Retinal pigment epithelial cell (primary cell): ENCODE data around the gene RILPL1.

ENCODE experiments used
- DNase-seq: peaks from one replicate; pipeline ENCODE4 v3.0.0-alpha.2; 2010; ENCODE audit warnings: low read depth
- H3K4me3 ChIP-seq: 2 replicates; pipeline ENCODE4 v1.5.1; 2011; ENCODE audit warnings: mild to moderate bottlenecking, low read length, control low read depth, moderate library complexity
- TF ChIP-seq, protein P1 (sequence below): conservative IDR thresholded peaks from 2 replicates; pipeline ENCODE4 v1.5.1; 2011; ENCODE audit warnings: low read depth, low read length, control low read depth, inconsistent platforms

The RILPL1 gene

DNA sequence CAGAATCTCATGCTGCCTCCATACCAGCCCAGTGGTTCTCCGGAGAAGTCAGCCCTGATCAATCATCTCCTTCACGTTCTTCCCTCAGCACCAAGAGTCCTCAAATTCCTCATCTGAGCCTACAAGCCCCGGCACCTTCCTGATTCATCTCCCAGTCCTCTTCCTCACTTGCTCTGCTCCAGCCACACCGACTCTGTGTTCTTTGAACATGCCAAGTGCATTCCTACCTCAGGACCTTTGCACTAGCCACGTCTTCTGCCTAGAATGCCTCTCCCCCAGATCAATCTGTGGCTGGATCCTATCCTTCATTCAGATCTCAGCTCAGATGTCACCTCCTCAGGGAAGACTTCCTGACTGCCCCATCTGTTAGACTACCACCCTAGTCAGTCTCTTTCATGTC is 4.7 kb downstream of the RILPL1 start:
- DNase-seq = no peak
- TF ChIP-seq, protein P1, sequence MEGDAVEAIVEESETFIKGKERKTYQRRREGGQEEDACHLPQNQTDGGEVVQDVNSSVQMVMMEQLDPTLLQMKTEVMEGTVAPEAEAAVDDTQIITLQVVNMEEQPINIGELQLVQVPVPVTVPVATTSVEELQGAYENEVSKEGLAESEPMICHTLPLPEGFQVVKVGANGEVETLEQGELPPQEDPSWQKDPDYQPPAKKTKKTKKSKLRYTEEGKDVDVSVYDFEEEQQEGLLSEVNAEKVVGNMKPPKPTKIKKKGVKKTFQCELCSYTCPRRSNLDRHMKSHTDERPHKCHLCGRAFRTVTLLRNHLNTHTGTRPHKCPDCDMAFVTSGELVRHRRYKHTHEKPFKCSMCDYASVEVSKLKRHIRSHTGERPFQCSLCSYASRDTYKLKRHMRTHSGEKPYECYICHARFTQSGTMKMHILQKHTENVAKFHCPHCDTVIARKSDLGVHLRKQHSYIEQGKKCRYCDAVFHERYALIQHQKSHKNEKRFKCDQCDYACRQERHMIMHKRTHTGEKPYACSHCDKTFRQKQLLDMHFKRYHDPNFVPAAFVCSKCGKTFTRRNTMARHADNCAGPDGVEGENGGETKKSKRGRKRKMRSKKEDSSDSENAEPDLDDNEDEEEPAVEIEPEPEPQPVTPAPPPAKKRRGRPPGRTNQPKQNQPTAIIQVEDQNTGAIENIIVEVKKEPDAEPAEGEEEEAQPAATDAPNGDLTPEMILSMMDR = no peak
- no peak overlapping the region for H3K4me3 ChIP-seq

DNA sequence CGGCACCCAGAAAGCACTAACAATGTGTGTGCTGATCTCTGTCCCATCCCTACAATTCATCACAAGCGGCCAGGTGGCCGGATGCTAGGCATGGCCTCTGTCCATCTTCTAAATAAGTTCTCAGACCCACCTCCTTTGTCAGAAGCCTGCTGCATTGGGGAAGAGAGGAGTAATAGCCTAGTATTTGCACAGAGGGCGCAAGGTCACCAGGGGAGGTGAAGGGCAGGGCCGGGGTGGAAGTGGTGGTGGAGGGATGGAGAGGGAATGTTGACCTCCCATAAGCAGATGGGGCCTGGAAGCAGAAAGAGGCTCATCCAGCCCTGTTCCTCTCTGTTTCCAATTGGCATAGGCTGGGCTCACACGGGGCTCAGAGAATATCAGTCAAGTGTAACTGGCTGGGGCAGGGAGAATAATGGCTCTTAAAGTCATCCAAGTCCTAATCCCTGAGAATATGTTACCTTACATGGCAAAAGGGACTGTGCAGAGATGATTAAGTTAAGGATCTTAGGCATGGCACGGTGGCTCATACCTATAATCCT is 6.9 kb downstream of the RILPL1 start:
- DNase-seq = no peak
- H3K4me3 ChIP-seq = no peak overlapping the region
- TF ChIP-seq, protein P1 = no peak

DNA sequence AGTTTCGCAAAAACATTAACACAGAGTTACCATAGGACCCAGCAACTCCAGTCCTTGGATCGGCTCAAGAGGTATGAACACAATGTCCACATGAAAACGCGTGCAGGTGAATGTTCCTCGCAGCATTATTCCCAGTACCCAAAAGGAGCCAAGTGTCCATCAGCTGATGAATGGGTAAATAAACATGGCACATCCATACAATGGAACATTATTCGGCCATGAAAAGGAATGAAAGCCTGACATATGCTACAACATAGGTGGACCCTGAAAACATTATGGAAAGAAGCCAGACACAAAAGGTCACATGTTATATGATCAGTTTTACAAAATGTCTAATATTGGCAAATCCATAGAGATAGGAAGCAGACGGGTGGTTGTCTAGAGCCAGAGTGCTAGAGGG is 9.1 kb downstream of the RILPL1 start:
- H3K4me3 ChIP-seq = no peak overlapping the region
- no peak for DNase-seq
- TF ChIP-seq, protein P1 = no peak

DNA sequence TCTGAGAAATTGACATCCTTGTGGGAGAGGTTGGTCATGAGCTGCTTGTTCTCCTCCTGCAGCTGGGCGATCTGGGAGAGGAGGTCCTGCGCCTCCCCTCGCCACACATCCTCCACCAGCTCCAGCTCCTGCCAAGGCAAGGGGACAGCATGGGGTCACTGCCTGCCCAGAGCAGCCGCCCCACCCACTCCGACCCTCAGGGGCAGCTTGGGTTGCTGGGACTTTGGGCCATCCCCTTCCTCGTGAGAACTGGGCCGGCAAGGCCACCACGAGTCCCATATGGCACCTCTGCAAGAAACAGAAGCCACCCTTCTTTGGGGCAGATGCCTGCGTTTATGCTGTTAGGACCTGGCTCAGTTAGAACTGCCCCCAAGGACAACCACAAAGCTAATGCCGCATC is 10.0 kb downstream of the RILPL1 start:
- TF ChIP-seq, protein P1 = no peak
- H3K4me3 ChIP-seq = no peak overlapping the region
- DNase-seq = no peak

DNA sequence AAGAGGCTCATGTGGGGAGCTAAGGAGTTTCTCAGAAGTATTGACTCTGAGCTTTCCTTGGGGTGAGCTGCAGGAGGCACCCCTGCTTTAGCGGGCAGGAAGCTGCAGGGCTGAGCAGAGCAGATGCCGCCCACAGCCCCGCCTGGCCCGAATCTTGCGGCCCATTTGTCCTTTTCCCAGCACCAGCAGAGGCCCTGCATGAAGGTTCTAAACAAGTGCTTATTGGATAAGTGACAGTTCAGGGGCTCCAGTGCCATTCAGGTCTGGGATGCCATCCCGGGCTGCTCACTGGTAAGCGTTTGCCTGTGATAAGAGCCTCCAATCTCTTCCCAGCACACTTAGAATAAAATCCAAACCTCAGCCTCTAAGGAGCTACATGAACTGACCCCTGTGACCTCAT is 11.4 kb downstream of the RILPL1 start:
- no peak overlapping the region for H3K4me3 ChIP-seq
- DNase-seq = no peak
- TF ChIP-seq, protein P1 = no peak

DNA sequence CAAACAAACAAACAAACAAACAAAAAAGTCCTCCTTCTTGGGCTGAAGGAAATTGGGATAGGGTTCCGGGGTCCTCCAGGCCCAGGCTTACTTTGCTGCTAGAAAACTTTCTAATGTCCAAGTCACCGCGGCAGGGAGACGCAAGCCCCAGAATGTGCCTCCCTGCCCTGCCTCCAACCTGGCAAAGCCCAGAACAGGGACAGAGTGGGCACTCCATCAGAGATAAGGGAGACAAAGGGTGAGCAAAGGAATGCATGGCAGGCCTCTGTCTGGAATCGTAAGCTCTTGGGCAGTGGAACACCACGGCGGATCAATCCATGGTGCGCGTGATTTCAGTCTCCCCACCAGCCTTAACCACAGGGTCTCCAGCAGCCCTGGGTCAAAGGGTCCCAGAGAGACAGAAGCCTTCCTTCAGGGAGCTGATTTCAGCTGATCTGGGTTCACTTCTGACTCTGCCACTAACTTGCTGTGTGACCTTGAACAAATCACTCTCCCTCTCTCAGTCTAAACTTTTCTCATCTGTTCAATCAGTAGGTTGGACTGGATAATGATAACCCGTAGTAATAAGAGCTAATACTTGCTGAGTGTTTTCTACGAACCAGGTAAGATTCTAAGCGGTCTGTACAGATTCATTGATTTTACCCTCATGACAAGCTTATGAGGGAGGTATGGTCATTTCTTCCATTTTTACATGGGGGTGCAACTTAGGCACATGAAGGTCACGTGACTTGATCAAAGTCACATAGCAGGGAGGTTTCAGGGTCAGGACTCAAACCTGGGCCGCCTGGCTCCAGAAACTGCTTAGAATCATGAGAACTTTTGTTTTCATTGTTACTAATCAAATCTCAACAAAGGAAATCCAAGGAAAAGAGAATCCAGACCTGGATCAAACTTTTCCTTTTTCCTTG is 12.7 kb downstream of the RILPL1 start:
- TF ChIP-seq, protein P1 = no peak
- no peak overlapping the region for H3K4me3 ChIP-seq
- no peak for DNase-seq
